Smooth muscle cell (in vitro differentiated cells): Measurements from ENCODE around the gene RGS3. TPM values are rescaled to one million over a fixed set of nuclear protein-coding genes. Genes with fewer than 3 reads are reported as not detected.

Source experiments
- DNase-seq: peaks from one replicate; lab custom pipeline; 2025; ENCODE audit not compliant: unreplicated experiment; lab: John Stamatoyannopoulos, UW
- H2AFZ ChIP-seq: fragments of 200-600 bp; sonication (generic); 2 replicates; pipeline ENCODE4 v1.6.0; 2016; ENCODE audit warnings: antibody characterized with exemption, low read depth, mild to moderate bottlenecking
- H3F3A ChIP-seq: fragments of 200-600 bp; sonication (generic); 2 replicates; pipeline ENCODE4 v1.6.0; 2017; ENCODE audit warnings: antibody characterized with exemption, low read depth
- H3K27ac ChIP-seq: fragments of 200-600 bp; sonication (generic); 2 replicates; pipeline ENCODE4 v1.5.1; 2016; ENCODE audit warnings: low read depth, mild to moderate bottlenecking
- H3K27me3 ChIP-seq: fragments of 200-600 bp; sonication (generic); 2 replicates; pipeline ENCODE4 v1.6.1; 2016; ENCODE audit warnings: low read depth, mild to moderate bottlenecking
- H3K36me3 ChIP-seq: fragments of 200-600 bp; sonication (generic); 2 replicates; pipeline ENCODE4 v1.5.1; 2016; ENCODE audit warnings: low read depth
- H3K4me1 ChIP-seq: fragments of 200-600 bp; sonication (generic); 2 replicates; pipeline ENCODE4 v1.5.1; 2016; ENCODE audit warnings: low read depth
- H3K4me2 ChIP-seq: fragments of 200-600 bp; sonication (generic); 2 replicates; pipeline ENCODE4 v1.6.0; 2016; ENCODE audit warnings: mild to moderate bottlenecking
- H3K4me3 ChIP-seq: fragments of 200-600 bp; sonication (generic); 2 replicates; pipeline ENCODE4 v1.5.1; 2016; ENCODE audit warnings: mild to moderate bottlenecking
- H3K79me2 ChIP-seq: fragments of 200-600 bp; sonication (generic); 2 replicates; pipeline ENCODE4 v1.6.0; 2016; ENCODE audit warnings: low read depth, mild to moderate bottlenecking
- H3K9ac ChIP-seq: fragments of 200-600 bp; sonication (generic); 2 replicates; pipeline ENCODE4 v1.6.0; 2016; ENCODE audit warnings: low read depth
- H3K9me3 ChIP-seq: fragments of 200-600 bp; sonication (generic); replicated peaks from 2 replicates; pipeline ENCODE4 v1.5.1; 2016; ENCODE audit warnings: low read depth
- H4K20me1 ChIP-seq: fragments of 200-600 bp; sonication (generic); 2 replicates; pipeline ENCODE4 v1.6.0; 2016; ENCODE audit warnings: low read depth
- CTCF ChIP-seq: fragments of 200-600 bp; sonication (generic); IDR thresholded peaks from 2 replicates; pipeline ENCODE4 v1.5.1; 2017; ENCODE audit warnings: borderline replicate concordance, mild to moderate bottlenecking, antibody characterized with exemption; ENCODE audit not compliant: insufficient read depth, poor library complexity, severe bottlenecking
- WGBS: methylation state at CpG from one replicate; pipeline ENCODE4 v1.1.7; 2016; ENCODE audit warnings: low lambda C conversion rate; 5-methylcytosine and 5-hydroxymethylcytosine counted together
- polyA plus RNA-seq: library from polyadenylated mRNA; unstranded; fragments of >200 nt; fragmentation: Nextera tagmentation; extraction: Ambion mirVana; gene quantifications from 2 replicates; pipeline ENCODE4 v1.2.1, GENCODE V29; 2016
- total RNA-seq: library from RNA; depleted of rRNA; stranded (reverse); fragments of >200 nt; gene quantifications from 2 replicates; pipeline ENCODE4 v1.2.3, GENCODE V29; 2014

Gene RGS3
- total and polyA plus RNA-seq, 2 experiments from 2014 or later = 43.8 to 108 TPM

- Histone ChIP-seq H3K4me3 (peak overlapping the region; percentile 74), H3K27me3 (no peaks in the 10 kb centered on the region), H3F3A (peaks cover 7% of the 10 kb centered on the region), H3K9me3 (no peaks in the 10 kb centered on the region), H3K4me2 (peak overlapping the region; percentile 100), H3K9ac (peak overlapping the region; percentile 93), H4K20me1 (peaks cover 28% of the 10 kb centered on the region), H3K27ac (peak overlapping the region; percentile 89), H3K36me3 (no peaks in the 10 kb centered on the region), H3K79me2 (peaks cover 41% of the 10 kb centered on the region), H2AFZ (no peak overlapping the region), H3K4me1 (peaks cover 9% of the 10 kb centered on the region)
- WGBS = 1% methylated on average over 14 of the region's 15 CpGs
- DNase-seq = peak; percentile 82
- TF ChIP-seq CTCF = no peak
Measured at GRCh38 chr9:113593682-113594281, 130.3 kb downstream of the RGS3 start.

- H3K4me3 ChIP-seq = peak overlapping the region; percentile 74
- no peak overlapping the region for H2AFZ ChIP-seq
- no peaks in the 10 kb centered on the region for H3K9me3 ChIP-seq
- 47% methylated on average over 17 of the region's 19 CpGs for WGBS
- peaks cover 41% of the 10 kb centered on the region for H3K79me2 ChIP-seq
- H3K4me1 ChIP-seq = peaks cover 13% of the 10 kb centered on the region
- TF ChIP-seq CTCF = no peak
- H4K20me1 ChIP-seq = peaks cover 28% of the 10 kb centered on the region
- no peaks in the 10 kb centered on the region for H3K27me3 ChIP-seq
- DNase-seq = no peak
- no peaks in the 10 kb centered on the region for H3K36me3 ChIP-seq
- peak overlapping the region; percentile 100 for H3K4me2 ChIP-seq
- peaks cover 8% of the 10 kb centered on the region for H3F3A ChIP-seq
- peak overlapping the region; percentile 82 for H3K27ac ChIP-seq
- H3K9ac ChIP-seq = peak overlapping the region; percentile 93
Measured at GRCh38 chr9:113594484-113595299, 131.2 kb downstream of the RGS3 start.

GRCh38 chr9:113596616-113597320, 133.2 kb downstream of the RGS3 start:
- Histone ChIP-seq H3K79me2 (peaks cover 41% of the 10 kb centered on the region), H3K27me3 (no peaks in the 10 kb centered on the region), H3K27ac (no peak overlapping the region), H3K4me3 (no peak overlapping the region), H3K9me3 (no peaks in the 10 kb centered on the region), H3F3A (peaks cover 13% of the 10 kb centered on the region), H4K20me1 (peaks cover 28% of the 10 kb centered on the region), H3K4me1 (peaks cover 16% of the 10 kb centered on the region), H3K9ac (no peak overlapping the region), H2AFZ (no peak overlapping the region), H3K4me2 (peak overlapping the region; percentile 100), H3K36me3 (no peaks in the 10 kb centered on the region)
- no peak for DNase-seq
- TF ChIP-seq CTCF = no peak
- 98% methylated on average over 27 of the region's 27 CpGs for WGBS
